K562 (cell line): Measurements from ENCODE around the gene TFPT. TPM values are rescaled to one million over a fixed set of nuclear protein-coding genes. Genes with fewer than 3 reads are reported as not detected.

ENCODE experiments used
- CC2D1A ChIP-seq: fragments of 450-650 bp; IDR thresholded peaks from 2 replicates; pipeline ENCODE4 v1.6.1; 2017; ENCODE audit warnings: mild to moderate bottlenecking
- DDX20 ChIP-seq: fragments of 450-650 bp; IDR thresholded peaks from 2 replicates; pipeline ENCODE4 v1.6.1; 2016; ENCODE audit warnings: missing genetic modification characterization, low read depth, mild to moderate bottlenecking, missing compliant biosample characterization, moderate library complexity
- IFI16 ChIP-seq: fragments of 250-450 bp; sonication (Bioruptor Pico); IDR thresholded peaks from 2 replicates; pipeline ENCODE4 v2.1.2; 2022; ENCODE audit warnings: mild to moderate bottlenecking, inconsistent platforms
- KDM1A ChIP-seq, 2 experiments: fragments of 450-650 bp; IDR thresholded peaks; 2 replicates each; pipeline ENCODE4 v1.6.1; 2016; ENCODE audit warnings: mild to moderate bottlenecking in 2 of 2
- NRF1 ChIP-seq, 2 experiments: fragments of 450-650 bp; IDR thresholded peaks in 1 of 2; conservative IDR thresholded peaks in 1 of 2; 2 replicates each; pipeline ENCODE4 v1.6.1; 2014; ENCODE audit warnings: mild to moderate bottlenecking in 2 of 2
- PHB2 ChIP-seq: fragments of 450-650 bp; IDR thresholded peaks from 2 replicates; pipeline ENCODE4 v1.6.1; 2017; ENCODE audit warnings: low read depth
- RCOR1 ChIP-seq, 2 experiments: IDR thresholded peaks; 2 replicates each; pipeline ENCODE4 v1.6.1; 2012; ENCODE audit warnings: low read depth in 2 of 2, low read length in 2 of 2, borderline replicate concordance in 1 of 2, improper control_type of control experiment in 1 of 2
- YY1 ChIP-seq, 3 experiments: IDR thresholded peaks; 2 replicates each; pipeline ENCODE4 v1.6.1; 2011; ENCODE audit warnings: low read length in 2 of 3, mild to moderate bottlenecking in 2 of 3, moderate library complexity in 2 of 3, borderline replicate concordance in 1 of 3, control low read depth in 1 of 3, low read depth in 1 of 3; ENCODE audit not compliant: insufficient read depth in 3 of 3, insufficient replicate concordance in 2 of 3, control insufficient read depth in 1 of 3, insufficient read length in 1 of 3; ENCODE audit errors: extremely low read depth in 1 of 3
- ZNF316 ChIP-seq: fragments of 450-650 bp; IDR thresholded peaks from 2 replicates; pipeline ENCODE4 v1.6.1; 2016
- ZNF384 ChIP-seq: IDR thresholded peaks from 2 replicates; pipeline ENCODE4 v1.6.1; 2012; ENCODE audit warnings: low read depth, low read length, improper control_type of control experiment
- polyA plus RNA-seq, 8 experiments: library from polyadenylated mRNA; depleted of rRNA in 4 of 8; stranded (reverse) in 5 of 8; unstranded in 3 of 8; fragments of >200 nt; fragmentation: Nextera tagmentation in 2 of 8; fragmentation: Illumina TruSeq in 1 of 8; extraction: Ambion mirVana in 2 of 8; extraction: Trizol in 1 of 8; gene quantifications; 2 replicates each; pipeline versions ENCODE4 v1.2.1 to v1.2.3, GENCODE V29; 2011 to 2014; ENCODE audit warnings: inconsistent platforms in 1 of 8, missing spikeins in 1 of 8
- total RNA-seq, 7 experiments: library from RNA; depleted of rRNA in 6 of 7; stranded (reverse); fragments of >200 nt in 6 of 7; fragmentation: Illumina TruSeq in 2 of 7; extraction: Trizol in 2 of 7; gene quantifications; 2 replicates each; pipeline versions ENCODE4 v1.2.1 to v1.2.3, GENCODE V29; 2011 to 2021; ENCODE audit warnings: low replicate concordance in 1 of 7
- TF ChIP-seq, protein P1 (sequence below): fragments of 200-800 bp; sonication (Bioruptor generic); IDR thresholded peaks from 2 replicates; pipeline ENCODE4 v1.6.1; 2017; ENCODE audit warnings: missing genetic modification characterization, missing compliant biosample characterization
- TF ChIP-seq, protein P2 (sequence below): sonication (generic); formaldehyde crosslinking; IDR thresholded peaks from 2 replicates; pipeline ENCODE4 v1.8.0; 2022; ENCODE audit warnings: missing genetic modification reagents, mild to moderate bottlenecking, moderate library complexity, borderline replicate concordance
- TF ChIP-seq, protein P3 (sequence below), 2 experiments: IDR thresholded peaks in 1 of 2; conservative IDR thresholded peaks in 1 of 2; 2 replicates each; pipeline ENCODE4 v1.6.1; 2016; ENCODE audit warnings: low read depth in 2 of 2, mild to moderate bottlenecking in 1 of 2, missing compliant biosample characterization in 1 of 2, missing genetic modification characterization in 1 of 2, moderate library complexity in 1 of 2
- TF ChIP-seq, protein P4 (sequence below): sonication (generic); formaldehyde crosslinking; IDR thresholded peaks from 2 replicates; pipeline ENCODE4 v1.8.0; 2023; ENCODE audit warnings: mild to moderate bottlenecking, missing genetic modification reagents
- TF ChIP-seq, protein P5 (sequence below): fragments of 450-650 bp; IDR thresholded peaks from 2 replicates; pipeline ENCODE4 v1.6.1; 2016

TFPT gene
- total and polyA plus RNA-seq, 9 of the 15 experiments (the other 6 are each of a cell fraction or from before 2014, with no cell fraction given) = 0.72 to 16.4 (median 9.2) TPM

DNA sequence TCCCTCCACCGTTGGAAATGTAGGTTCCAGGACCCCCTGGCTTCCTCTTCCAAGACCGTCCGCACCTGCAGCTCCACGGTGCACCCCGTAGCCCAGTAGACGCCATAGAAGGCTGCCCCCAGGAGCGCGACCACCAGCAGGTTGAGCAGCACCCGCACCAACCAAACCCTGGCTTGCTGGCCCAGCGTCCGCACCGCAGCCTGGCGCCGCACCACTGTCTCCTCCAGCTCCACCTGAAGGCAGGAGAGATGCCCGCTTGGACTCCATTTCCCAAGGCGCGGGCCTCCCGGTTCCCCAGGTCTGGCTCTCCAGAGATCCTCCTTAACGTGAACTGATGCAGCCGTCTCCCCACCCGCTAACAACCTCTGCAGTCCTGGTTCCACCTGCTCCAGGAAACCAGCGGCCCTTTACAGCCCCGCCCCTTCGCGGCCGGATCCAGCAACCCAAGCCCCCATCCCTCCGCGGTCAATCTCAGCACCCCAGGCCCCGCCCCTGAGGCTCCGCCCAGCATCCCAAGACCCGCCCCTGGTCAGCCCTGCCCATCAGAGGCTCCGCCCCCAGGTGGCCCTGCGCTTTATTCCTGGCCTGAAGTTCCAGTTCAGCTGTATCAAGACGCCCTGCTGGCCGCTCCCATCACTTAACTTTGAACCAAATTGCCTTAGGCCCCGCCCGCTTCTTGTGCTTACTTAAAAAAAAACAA, 49.1 kb upstream of the TFPT start (continued):
- TF ChIP-seq, protein P1, sequence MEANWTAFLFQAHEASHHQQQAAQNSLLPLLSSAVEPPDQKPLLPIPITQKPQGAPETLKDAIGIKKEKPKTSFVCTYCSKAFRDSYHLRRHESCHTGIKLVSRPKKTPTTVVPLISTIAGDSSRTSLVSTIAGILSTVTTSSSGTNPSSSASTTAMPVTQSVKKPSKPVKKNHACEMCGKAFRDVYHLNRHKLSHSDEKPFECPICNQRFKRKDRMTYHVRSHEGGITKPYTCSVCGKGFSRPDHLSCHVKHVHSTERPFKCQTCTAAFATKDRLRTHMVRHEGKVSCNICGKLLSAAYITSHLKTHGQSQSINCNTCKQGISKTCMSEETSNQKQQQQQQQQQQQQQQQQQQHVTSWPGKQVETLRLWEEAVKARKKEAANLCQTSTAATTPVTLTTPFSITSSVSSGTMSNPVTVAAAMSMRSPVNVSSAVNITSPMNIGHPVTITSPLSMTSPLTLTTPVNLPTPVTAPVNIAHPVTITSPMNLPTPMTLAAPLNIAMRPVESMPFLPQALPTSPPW (CRISPR knock-in tag) = peak; percentile 68
- TF ChIP-seq PHB2 = no peak
- no peak for TF ChIP-seq CC2D1A
- TF ChIP-seq, protein P2, sequence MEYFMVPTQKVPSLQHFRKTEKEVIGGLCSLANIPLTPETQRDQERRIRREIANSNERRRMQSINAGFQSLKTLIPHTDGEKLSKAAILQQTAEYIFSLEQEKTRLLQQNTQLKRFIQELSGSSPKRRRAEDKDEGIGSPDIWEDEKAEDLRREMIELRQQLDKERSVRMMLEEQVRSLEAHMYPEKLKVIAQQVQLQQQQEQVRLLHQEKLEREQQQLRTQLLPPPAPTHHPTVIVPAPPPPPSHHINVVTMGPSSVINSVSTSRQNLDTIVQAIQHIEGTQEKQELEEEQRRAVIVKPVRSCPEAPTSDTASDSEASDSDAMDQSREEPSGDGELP = peak; percentile 58; the same call in 1 of the 2 replicates
- TF ChIP-seq ZNF316 = no peak
- peak in 1 of 2 experiments; percentile 63; a peak in 2 of 4 replicates for TF ChIP-seq KDM1A (IDR thresholded peaks at IDR 0.05)
- peak; percentile 60; the same call in 1 of the 2 replicates for TF ChIP-seq ZNF384
- TF ChIP-seq RCOR1 (IDR thresholded peaks at IDR 0.05; ENCODE audit: borderline replicate concordance in 1 of 2, low read depth in 2 of 2, low read length in 2 of 2) = peak in 1 of 2 experiments; percentile 69; a peak in 2 of 4 replicates
- TF ChIP-seq YY1 (IDR thresholded peaks at IDR 0.05; ENCODE audit: borderline replicate concordance in 1 of 3, control insufficient read depth in 1 of 3, extremely low read depth in 1 of 3, insufficient read depth in 3 of 3, insufficient read length in 1 of 3, insufficient replicate concordance in 2 of 3, low read depth in 1 of 3, low read length in 2 of 3) = no peak
- no peak for TF ChIP-seq IFI16 (CRISPR knock-in tag)
- TF ChIP-seq, protein P3, sequence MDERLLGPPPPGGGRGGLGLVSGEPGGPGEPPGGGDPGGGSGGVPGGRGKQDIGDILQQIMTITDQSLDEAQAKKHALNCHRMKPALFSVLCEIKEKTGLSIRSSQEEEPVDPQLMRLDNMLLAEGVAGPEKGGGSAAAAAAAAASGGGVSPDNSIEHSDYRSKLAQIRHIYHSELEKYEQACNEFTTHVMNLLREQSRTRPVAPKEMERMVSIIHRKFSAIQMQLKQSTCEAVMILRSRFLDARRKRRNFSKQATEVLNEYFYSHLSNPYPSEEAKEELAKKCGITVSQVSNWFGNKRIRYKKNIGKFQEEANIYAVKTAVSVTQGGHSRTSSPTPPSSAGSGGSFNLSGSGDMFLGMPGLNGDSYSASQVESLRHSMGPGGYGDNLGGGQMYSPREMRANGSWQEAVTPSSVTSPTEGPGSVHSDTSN (CRISPR knock-in tag; IDR thresholded peaks at IDR 0.05; ENCODE audit: low read depth) = peak; percentile 42; the same call in 1 of the 2 replicates
- TF ChIP-seq, protein P3 (tag; conservative IDR thresholded peaks at IDR 0.05; ENCODE audit: low read depth) = no peak; the same call in 1 of the 2 replicates
- no peak for TF ChIP-seq DDX20 (tag)
- TF ChIP-seq NRF1 (conservative IDR thresholded peaks at IDR 0.05 in 1 of 2, IDR thresholded peaks at IDR 0.05 in 1 of 2) = peak; percentile 51 to 61
- TF ChIP-seq, protein P4, sequence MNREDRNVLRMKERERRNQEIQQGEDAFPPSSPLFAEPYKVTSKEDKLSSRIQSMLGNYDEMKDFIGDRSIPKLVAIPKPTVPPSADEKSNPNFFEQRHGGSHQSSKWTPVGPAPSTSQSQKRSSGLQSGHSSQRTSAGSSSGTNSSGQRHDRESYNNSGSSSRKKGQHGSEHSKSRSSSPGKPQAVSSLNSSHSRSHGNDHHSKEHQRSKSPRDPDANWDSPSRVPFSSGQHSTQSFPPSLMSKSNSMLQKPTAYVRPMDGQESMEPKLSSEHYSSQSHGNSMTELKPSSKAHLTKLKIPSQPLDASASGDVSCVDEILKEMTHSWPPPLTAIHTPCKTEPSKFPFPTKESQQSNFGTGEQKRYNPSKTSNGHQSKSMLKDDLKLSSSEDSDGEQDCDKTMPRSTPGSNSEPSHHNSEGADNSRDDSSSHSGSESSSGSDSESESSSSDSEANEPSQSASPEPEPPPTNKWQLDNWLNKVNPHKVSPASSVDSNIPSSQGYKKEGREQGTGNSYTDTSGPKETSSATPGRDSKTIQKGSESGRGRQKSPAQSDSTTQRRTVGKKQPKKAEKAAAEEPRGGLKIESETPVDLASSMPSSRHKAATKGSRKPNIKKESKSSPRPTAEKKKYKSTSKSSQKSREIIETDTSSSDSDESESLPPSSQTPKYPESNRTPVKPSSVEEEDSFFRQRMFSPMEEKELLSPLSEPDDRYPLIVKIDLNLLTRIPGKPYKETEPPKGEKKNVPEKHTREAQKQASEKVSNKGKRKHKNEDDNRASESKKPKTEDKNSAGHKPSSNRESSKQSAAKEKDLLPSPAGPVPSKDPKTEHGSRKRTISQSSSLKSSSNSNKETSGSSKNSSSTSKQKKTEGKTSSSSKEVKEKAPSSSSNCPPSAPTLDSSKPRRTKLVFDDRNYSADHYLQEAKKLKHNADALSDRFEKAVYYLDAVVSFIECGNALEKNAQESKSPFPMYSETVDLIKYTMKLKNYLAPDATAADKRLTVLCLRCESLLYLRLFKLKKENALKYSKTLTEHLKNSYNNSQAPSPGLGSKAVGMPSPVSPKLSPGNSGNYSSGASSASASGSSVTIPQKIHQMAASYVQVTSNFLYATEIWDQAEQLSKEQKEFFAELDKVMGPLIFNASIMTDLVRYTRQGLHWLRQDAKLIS = no peak
- TF ChIP-seq, protein P5, sequence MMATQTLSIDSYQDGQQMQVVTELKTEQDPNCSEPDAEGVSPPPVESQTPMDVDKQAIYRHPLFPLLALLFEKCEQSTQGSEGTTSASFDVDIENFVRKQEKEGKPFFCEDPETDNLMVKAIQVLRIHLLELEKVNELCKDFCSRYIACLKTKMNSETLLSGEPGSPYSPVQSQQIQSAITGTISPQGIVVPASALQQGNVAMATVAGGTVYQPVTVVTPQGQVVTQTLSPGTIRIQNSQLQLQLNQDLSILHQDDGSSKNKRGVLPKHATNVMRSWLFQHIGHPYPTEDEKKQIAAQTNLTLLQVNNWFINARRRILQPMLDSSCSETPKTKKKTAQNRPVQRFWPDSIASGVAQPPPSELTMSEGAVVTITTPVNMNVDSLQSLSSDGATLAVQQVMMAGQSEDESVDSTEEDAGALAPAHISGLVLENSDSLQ = peak; percentile 91
